GM12878 (cell line): Measurements from ENCODE around the gene ACRBP. TPM values are rescaled to one million over a fixed set of nuclear protein-coding genes. Genes with fewer than 3 reads are reported as not detected.

Experiments used
- ATAC-seq: fragments of 200-7000 bp; cut with Tn5 transposase; 3 replicates; pipeline ENCODE4 v1.9.1; 2020; ENCODE audit warnings: mild to moderate bottlenecking, moderate library complexity
- BruUV-seq: library from RNA; stranded (reverse); fragments of 400-500 nt; replicated peaks from 2 replicates; lab custom pipeline; 2021; lab: Mats Ljungman, UMichigan
- CTCF ChIA-PET: fragments of 300-600 bp; sonication (Branson Sonifier 250); formaldehyde crosslinking; extraction: SDS; loops from one replicate; lab custom pipeline; 2021; ENCODE audit warnings: inconsistent platforms; lab: Yijun Ruan, JAX
- POLR2A ChIA-PET: fragments of 350-600 bp; formaldehyde crosslinking; extraction: SDS; loops from one replicate; lab custom pipeline; 2021; ENCODE audit warnings: inconsistent platforms; lab: Charles Lee
- RAD21 ChIA-PET: fragments of 300-600 bp; sonication (Branson Sonifier 250); formaldehyde crosslinking; loops from one replicate; lab custom pipeline; 2023; ENCODE audit warnings: antibody characterized with exemption; ENCODE audit not compliant: unreplicated experiment; lab: Charles Lee
- SMC1A ChIA-PET: fragments of 300-600 bp; sonication (Branson Sonifier 250); formaldehyde crosslinking; loops from one replicate; lab custom pipeline; 2023; ENCODE audit not compliant: unreplicated experiment, uncharacterized antibody; lab: Charles Lee
- DNase-seq: peaks from one replicate; pipeline ENCODE4 v3.0.0-alpha.2; 2011; ENCODE audit warnings: low read depth, low spot score
- FAIRE-seq: peaks from 3 replicates; lab custom pipeline; 2011; peaks lifted over from hg19 to GRCh38; lab: Jason Lieb, UNC
- H2AFZ ChIP-seq: 2 replicates; pipeline ENCODE4 v1.6.0; 2011; ENCODE audit warnings: low read depth, low read length, control low read depth; ENCODE audit not compliant: control insufficient read depth
- H3K27ac ChIP-seq: 2 replicates; pipeline ENCODE4 v1.5.1; 2011; ENCODE audit warnings: control low read depth; ENCODE audit not compliant: control insufficient read depth, insufficient read depth
- H3K27me3 ChIP-seq, 2 experiments: replicated peaks in 1 of 2; 2 replicates each; pipeline versions ENCODE4 v1.6.0 to v1.6.1; 2011; ENCODE audit warnings: low read length in 1 of 2; ENCODE audit not compliant: control insufficient read depth in 2 of 2, insufficient read depth in 2 of 2
- H3K36me3 ChIP-seq, 2 experiments: 2 replicates each; pipeline ENCODE4 v1.5.1; 2011; ENCODE audit warnings: low read length in 1 of 2; ENCODE audit not compliant: control insufficient read depth in 2 of 2, insufficient read depth in 2 of 2
- H3K4me1 ChIP-seq: 2 replicates; pipeline ENCODE4 v1.6.1; 2011; ENCODE audit warnings: mild to moderate bottlenecking, low read length, moderate library complexity, mixed read lengths; ENCODE audit not compliant: control insufficient read depth, insufficient read depth
- H3K4me2 ChIP-seq: 2 replicates; pipeline ENCODE4 v1.6.0; 2011; ENCODE audit warnings: control low read depth; ENCODE audit not compliant: control insufficient read depth, insufficient read depth
- H3K4me3 ChIP-seq: fragments of 200-600 bp; sonication (generic); 2 replicates; pipeline ENCODE4 v1.5.1; 2016
- H3K79me2 ChIP-seq: 2 replicates; pipeline ENCODE4 v1.6.0; 2011; ENCODE audit warnings: low read length; ENCODE audit not compliant: control insufficient read depth, insufficient read depth
- H3K9ac ChIP-seq: 2 replicates; pipeline ENCODE4 v1.8.0; 2011; ENCODE audit warnings: low read length, control low read depth, mixed read lengths; ENCODE audit not compliant: control insufficient read depth, insufficient read depth
- H3K9me3 ChIP-seq: replicated peaks from 3 replicates; pipeline ENCODE4 v1.5.1; 2011; ENCODE audit warnings: mild to moderate bottlenecking, low read length; ENCODE audit not compliant: control insufficient read depth, insufficient read depth
- H4K20me1 ChIP-seq: 2 replicates; pipeline ENCODE4 v1.6.0; 2011; ENCODE audit not compliant: control insufficient read depth, insufficient read depth
- BACH1 ChIP-seq: fragments of 450-650 bp; IDR thresholded peaks from 2 replicates; pipeline ENCODE4 v1.6.1; 2017; ENCODE audit warnings: mild to moderate bottlenecking, borderline replicate concordance
- BCL3 ChIP-seq: IDR thresholded peaks from 2 replicates; pipeline ENCODE4 v1.6.1; 2011; ENCODE audit warnings: borderline replicate concordance, low read depth, mild to moderate bottlenecking, moderate library complexity, low read length; ENCODE audit not compliant: insufficient read depth, poor library complexity, severe bottlenecking
- EGR1 ChIP-seq, 2 experiments: IDR thresholded peaks; 1 replicate in 1 of 2; 2 replicates in 1 of 2; pipeline ENCODE4 v1.6.1; 2011 to 2012; ENCODE audit warnings: low read depth in 2 of 2, low read length in 2 of 2, borderline replicate concordance in 1 of 2, mild to moderate bottlenecking in 1 of 2, moderate library complexity in 1 of 2
- GABPA ChIP-seq: IDR thresholded peaks from 2 replicates; pipeline ENCODE4 v1.6.1; 2014; ENCODE audit warnings: antibody characterized with exemption, low read depth, mild to moderate bottlenecking, inconsistent platforms
- IRF4 ChIP-seq: IDR thresholded peaks from 2 replicates; pipeline ENCODE4 v1.6.1; 2011; ENCODE audit warnings: low read depth, low read length
- KLF5 ChIP-seq: fragments of 450-650 bp; IDR thresholded peaks from 2 replicates; pipeline ENCODE4 v1.6.1; 2014; ENCODE audit warnings: mild to moderate bottlenecking; ENCODE audit not compliant: partially characterized antibody
- MTA2 ChIP-seq: fragments of 450-650 bp; IDR thresholded peaks from 2 replicates; pipeline ENCODE4 v1.6.1; 2016; ENCODE audit warnings: low read depth, mild to moderate bottlenecking, moderate library complexity
- NBN ChIP-seq: fragments of 450-650 bp; IDR thresholded peaks from 2 replicates; pipeline ENCODE4 v1.6.1; 2016
- NKRF ChIP-seq: fragments of 450-650 bp; conservative IDR thresholded peaks from 2 replicates; pipeline ENCODE4 v1.6.1; 2017; ENCODE audit warnings: mild to moderate bottlenecking, moderate library complexity
- POU2F2 ChIP-seq: IDR thresholded peaks from 3 replicates; pipeline ENCODE4 v1.6.1; 2011; ENCODE audit warnings: low read depth, mild to moderate bottlenecking, low read length, borderline replicate concordance
- RCOR1 ChIP-seq: conservative IDR thresholded peaks from 2 replicates; pipeline ENCODE4 v1.6.1; 2012; ENCODE audit warnings: low read depth, low read length, improper control_type of control experiment
- RELA ChIP-seq: fragments of 450-650 bp; IDR thresholded peaks from 2 replicates; pipeline ENCODE4 v1.8.0; 2014; ENCODE audit warnings: borderline replicate concordance; ENCODE audit not compliant: partially characterized antibody
- RUNX3 ChIP-seq: IDR thresholded peaks from 2 replicates; pipeline ENCODE4 v1.6.1; 2012; ENCODE audit warnings: low read length, inconsistent platforms
- SMAD5 ChIP-seq: IDR thresholded peaks from 2 replicates; pipeline ENCODE4 v1.6.1; 2016; ENCODE audit warnings: antibody characterized with exemption, low read depth
- SREBF2 ChIP-seq: IDR thresholded peaks from 2 replicates; pipeline ENCODE4 v1.6.1; 2012; ENCODE audit warnings: mild to moderate bottlenecking, low read length
- STAT3 ChIP-seq: IDR thresholded peaks from 2 replicates; pipeline ENCODE4 v1.6.1; 2011; ENCODE audit warnings: low read depth, low read length, improper control_type of control experiment
- SUZ12 ChIP-seq: fragments of 200-600 bp; sonication (generic); IDR thresholded peaks from one replicate; pipeline ENCODE4 v1.6.1; 2018; ENCODE audit warnings: antibody characterized with exemption, mild to moderate bottlenecking; ENCODE audit not compliant: unreplicated experiment
- TBL1XR1 ChIP-seq: IDR thresholded peaks from 2 replicates; pipeline ENCODE4 v1.6.1; 2012; ENCODE audit warnings: low read depth, low read length, improper control_type of control experiment
- WGBS: methylation state at CpG from one replicate; pipeline ENCODE4 v1.1.6; 2016; ENCODE audit warnings: low lambda C conversion rate; ENCODE audit not compliant: insufficient replicate concordance, insufficient coverage; ENCODE audit errors: missing lambda C conversion rate; 5-methylcytosine and 5-hydroxymethylcytosine counted together
- in situ Hi-C: fragments of 300-500 bp; cut with MboI; formaldehyde crosslinking; loops from 9 replicates; pipeline ENCODE4 v1.14.3; 2018; ENCODE audit warnings: mixed read lengths
- intact Hi-C: fragments of 100-400 bp; cut with micrococcal nuclease; formaldehyde crosslinking; loops from one replicate; pipeline ENCODE4 v1.14.2; 2022; ENCODE audit not compliant: unreplicated experiment
- polyA plus RNA-seq, 11 experiments: library from polyadenylated mRNA; depleted of rRNA in 4 of 11; unstranded in 6 of 11; stranded (reverse) in 5 of 11; fragments of >200 nt; fragmentation: Nextera tagmentation in 4 of 11; fragmentation: Illumina TruSeq in 1 of 11; extraction: Ambion mirVana in 4 of 11; extraction: Trizol in 1 of 11; gene quantifications; 1 replicate in 1 of 11; 2 replicates in 10 of 11; pipeline versions ENCODE4 v1.2.1 to v1.2.3, GENCODE V29; 2011 to 2016; ENCODE audit warnings: inconsistent platforms in 2 of 11, missing spikeins in 2 of 11, low read depth in 1 of 11
- total RNA-seq, 4 experiments: library from RNA; depleted of rRNA in 3 of 4; stranded (reverse); fragments of >200 nt in 3 of 4; fragmentation: Illumina TruSeq in 1 of 4; extraction: Trizol in 1 of 4; gene quantifications; 2 replicates each; pipeline versions ENCODE4 v1.2.1 to v1.2.3, GENCODE V29; 2013 to 2021

ACRBP gene
- total and polyA plus RNA-seq, 10 of the 15 experiments (the other 5 are each of a cell fraction or from before 2014, with no cell fraction given), result 0.54 to 1.4 (median 0.87) TPM

- Histone ChIP-seq H4K20me1 (no peaks in the 10 kb centered on the region), H2AFZ (peak within 1 kb of the TSS; percentile 77), H3K27me3 (no peaks in the 10 kb centered on the region), H3K9ac (peak within 1 kb of the TSS; percentile 98), H3K4me1 (peaks cover 10% of the 10 kb centered on the region; the same call in 1 of the 2 replicates), H3K4me3 (peak within 1 kb of the TSS; percentile 80), H3K4me2 (peak within 1 kb of the TSS; percentile 99), H3K9me3 (no peaks in the 10 kb centered on the region), H3K79me2 (peaks cover 56% of the 10 kb centered on the region), H3K36me3 (no peaks in the 10 kb centered on the region), H3K27ac (peak within 1 kb of the TSS; percentile 97)
- ChIA-PET SMC1A (interaction anchor here (0.6 to 3.7 kb wide), 19 partner anchors 15 to 223 kb away, joined by 3 to 31 read pairs (median 3); partner anchors contain the start of genes CDCA3, COPS7A, LPAR5 and MLF2), CTCF (interaction anchor here (0.7 to 2.5 kb wide), 17 partner anchors 9 to 265 kb away, joined by 3 to 15 read pairs (median 4); partner anchors contain the start of genes COPS7A, LPAR5, MLF2 and NOP2), POLR2A (interaction anchor here (0.6 to 2.2 kb wide), 31 partner anchors 9 to 280 kb away, joined by 3 to 53 read pairs (median 5); partner anchors contain the start of genes CDCA3, COPS7A, LPAR5 and MLF2), RAD21 (interaction anchor here (0.6 to 2.1 kb wide), 33 partner anchors 9 to 564 kb away, joined by 3 to 45 read pairs (median 3); partner anchors contain the start of genes COPS7A, LPAR5, MLF2 and SPSB2)
- DNase-seq (peak; percentile 97), FAIRE-seq (peak; percentile 99), ATAC-seq (peak; percentile 83)
- in situ Hi-C loops, result no loop called here
- intact Hi-C loops, result loop anchor here (1.0 to 5.0 kb wide), 8 partner anchors 26 to 163 kb away; partner anchors contain the start of genes CDCA3, ING4, MLF2 and NOP2
- no TSS peak for BruUV-seq
- under 1% methylated on average over 53 of the region's 72 CpGs for WGBS
- TF ChIP-seq NBN, result peak; percentile 99
- TF ChIP-seq RELA, result peak; percentile 53
- TF ChIP-seq MTA2, result peak; percentile 77
- TF ChIP-seq SUZ12, result no peak
- no peak for TF ChIP-seq KLF5
- no peak for TF ChIP-seq STAT3
- TF ChIP-seq NKRF, result peak; percentile 66
- TF ChIP-seq SMAD5, result peak; percentile 64; the same call in 1 of the 2 replicates
- peak in 1 of 2 experiments; percentile 66; a peak in 2 of 3 replicates for TF ChIP-seq EGR1 (IDR thresholded peaks at IDR 0.05; ENCODE audit: borderline replicate concordance in 1 of 2, low read depth in 2 of 2, low read length in 2 of 2)
- TF ChIP-seq BACH1, result peak; percentile 93
- peak; percentile 61; the same call in 1 of the 2 replicates for TF ChIP-seq SREBF2
- TF ChIP-seq IRF4, result no peak
- no peak; the same call in 1 of the 2 replicates for TF ChIP-seq RUNX3
- TF ChIP-seq RCOR1, result 0 out of 2 replicates have a peak, but pooled peaks have one; percentile 31
- TF ChIP-seq GABPA, result peak; percentile 99
- no peak; the same call in 1 of the 2 replicates for TF ChIP-seq TBL1XR1
- TF ChIP-seq BCL3, result peak; percentile 49
- TF ChIP-seq POU2F2, result peak; percentile 38; the same call in 1 of the 3 replicates
Measured at GRCh38 chr12:6688999-6689882, 42.0 kb upstream of the ACRBP start, which contains the start of gene ZNF384. Gene ZNF384, minus strand, starts transcription at chr12:6689375. Its CDS starts 9,855 bp downstream, at chr12:6679520.
